DND-41 (cell line): Measurements from ENCODE around the gene VSIG1.

Experiments
- ATAC-seq: fragments of 200-7000 bp; cut with Tn5 transposase; 3 replicates; pipeline ENCODE4 v1.9.1; 2021; ENCODE audit warnings: low read depth; ENCODE audit not compliant: insufficient read depth
- DNase-seq: peaks from one replicate; pipeline ENCODE4 v3.0.0-alpha.2; 2020
- H2AFZ ChIP-seq: 2 replicates; pipeline ENCODE4 v1.6.0; 2012; ENCODE audit warnings: low read depth, low read length
- H3K27ac ChIP-seq: 2 replicates; pipeline ENCODE4 v1.5.1; 2012; ENCODE audit warnings: low read length, inconsistent platforms
- H3K27me3 ChIP-seq: fragments of 200-600 bp; sonication (generic); 2 replicates; pipeline ENCODE4 v1.6.0; 2012; ENCODE audit warnings: low read length, mild to moderate bottlenecking, inconsistent platforms; ENCODE audit not compliant: insufficient read depth, poor library complexity
- H3K36me3 ChIP-seq: 2 replicates; pipeline ENCODE4 v1.5.1; 2012; ENCODE audit warnings: low read length, inconsistent platforms; ENCODE audit not compliant: insufficient read depth
- H3K4me1 ChIP-seq: 2 replicates; pipeline ENCODE4 v1.5.1; 2012; ENCODE audit warnings: mild to moderate bottlenecking, low read length; ENCODE audit not compliant: insufficient read depth
- H3K4me2 ChIP-seq: 2 replicates; pipeline ENCODE4 v1.6.0; 2012; ENCODE audit warnings: mild to moderate bottlenecking, moderate library complexity, low read length, inconsistent platforms; ENCODE audit not compliant: insufficient read depth
- H3K4me3 ChIP-seq, 2 experiments: fragments of 200-600 bp in 1 of 2; shearing (Covaris generic) in 1 of 2; 2 replicates each; pipeline ENCODE4 v1.5.1; 2012 to 2016; ENCODE audit warnings: inconsistent platforms in 2 of 2, low read length in 2 of 2, mild to moderate bottlenecking in 2 of 2, low read depth in 1 of 2, moderate library complexity in 1 of 2
- H3K79me2 ChIP-seq: 2 replicates; pipeline ENCODE4 v1.6.0; 2012; ENCODE audit warnings: low read length, inconsistent platforms; ENCODE audit not compliant: insufficient read depth
- H3K9ac ChIP-seq: 2 replicates; pipeline ENCODE4 v1.6.0; 2012; ENCODE audit warnings: low read depth, mild to moderate bottlenecking, inconsistent platforms, low read length, moderate library complexity
- H3K9me3 ChIP-seq: 2 replicates; pipeline ENCODE4 v1.5.1; 2012; ENCODE audit warnings: low read length, moderate library complexity, mild to moderate bottlenecking, inconsistent platforms; ENCODE audit not compliant: insufficient read depth, severe bottlenecking
- H4K20me1 ChIP-seq: 2 replicates; pipeline ENCODE4 v1.6.0; 2012; ENCODE audit warnings: low read length; ENCODE audit not compliant: insufficient read depth
- CTCF ChIP-seq: IDR thresholded peaks from 2 replicates; pipeline ENCODE4 v1.5.1; 2012; ENCODE audit warnings: borderline replicate concordance, low read length, moderate library complexity, mild to moderate bottlenecking; ENCODE audit not compliant: poor library complexity, severe bottlenecking; ENCODE audit errors: extremely low read depth
- EZH2 ChIP-seq: IDR thresholded peaks from 3 replicates; pipeline ENCODE4 v1.6.1; 2012; ENCODE audit warnings: borderline replicate concordance, low read depth, mild to moderate bottlenecking, moderate library complexity, low read length, inconsistent platforms; ENCODE audit not compliant: severe bottlenecking

The VSIG1 gene

GRCh38 chrX:108117988-108118387 lies 73.1 kb downstream of the VSIG1 start:
- Histone ChIP-seq H4K20me1 (no peaks in the 10 kb centered on the region), H2AFZ (no peak overlapping the region), H3K4me3 (no peak overlapping the region), H3K27me3 (no peaks in the 10 kb centered on the region), H3K79me2 (no peaks in the 10 kb centered on the region), H3K9me3 (no peaks in the 10 kb centered on the region), H3K4me1 (no peaks in the 10 kb centered on the region), H3K4me2 (no peak overlapping the region), H3K9ac (no peak overlapping the region), H3K27ac (no peak overlapping the region), H3K36me3 (no peaks in the 10 kb centered on the region)
- no peak for ATAC-seq
- DNase-seq = no peak
- TF ChIP-seq EZH2 (no peak), CTCF (no peak)

GRCh38 chrX:108121291-108121690 lies 76.4 kb downstream of the VSIG1 start:
- Histone ChIP-seq H3K9ac (no peak overlapping the region), H4K20me1 (no peaks in the 10 kb centered on the region), H3K27me3 (no peaks in the 10 kb centered on the region), H3K9me3 (no peaks in the 10 kb centered on the region), H3K36me3 (no peaks in the 10 kb centered on the region), H3K4me2 (no peak overlapping the region), H3K4me1 (no peaks in the 10 kb centered on the region), H2AFZ (no peak overlapping the region), H3K27ac (no peak overlapping the region), H3K4me3 (no peak overlapping the region), H3K79me2 (no peaks in the 10 kb centered on the region)
- DNase-seq (no peak), ATAC-seq (no peak)
- no peak for TF ChIP-seq EZH2
- TF ChIP-seq CTCF = no peak

- Histone ChIP-seq H3K9ac (no peak overlapping the region), H2AFZ (no peak overlapping the region), H3K27ac (no peak overlapping the region), H3K27me3 (no peaks in the 10 kb centered on the region), H3K4me3 (no peak overlapping the region), H3K79me2 (no peaks in the 10 kb centered on the region), H3K9me3 (no peaks in the 10 kb centered on the region), H3K4me1 (no peaks in the 10 kb centered on the region), H4K20me1 (no peaks in the 10 kb centered on the region), H3K36me3 (peaks cover 5% of the 10 kb centered on the region; the same call in 1 of the 2 replicates), H3K4me2 (no peak overlapping the region)
- DNase-seq (no peak), ATAC-seq (no peak)
- TF ChIP-seq CTCF (no peak), EZH2 (no peak)
These were observed 77.9 kb downstream of the VSIG1 start for GRCh38 chrX:108122748-108123147.
